Body of pancreas (tissue), 4 donors: ENCODE results near the gene ZNF789. TPM values are rescaled to one million over a fixed set of nuclear protein-coding genes. Genes with fewer than 3 reads are reported as not detected.

Experiments
- ATAC-seq: fragments of 150-250 bp; one replicate; pipeline ENCODE4 v1.9.1; 2016
- DNase-seq, 4 donors: peaks; one replicate each; pipeline ENCODE4 v3.0.0-alpha.2; 2019
- H3K27ac ChIP-seq, 4 donors: fragments of 200-600 bp; sonication (generic); 1 replicate in 3 of 4; 2 replicates in 1 of 4; pipeline versions ENCODE4 v1.5.1 to v1.6.1; 2016 to 2019; ENCODE audit warnings: mild to moderate bottlenecking in 1 of 4, mixed read lengths in 1 of 4, moderate library complexity in 1 of 4
- H3K27me3 ChIP-seq, 2 donors: fragments of 200-600 bp; sonication (generic); one replicate each; pipeline ENCODE4 v1.6.0; 2016; ENCODE audit warnings: mild to moderate bottlenecking in 1 of 2
- H3K36me3 ChIP-seq, 2 donors: fragments of 200-600 bp; sonication (generic); replicated peaks in 1 of 2; 2 replicates each; pipeline ENCODE4 v1.5.1; 2016; ENCODE audit warnings: low read depth in 2 of 2; ENCODE audit not compliant: insufficient read depth in 1 of 2
- H3K4me1 ChIP-seq: fragments of 200-600 bp; sonication (generic); one replicate; pipeline ENCODE4 v1.6.0; 2016
- H3K4me3 ChIP-seq, 2 donors: fragments of 200-600 bp; sonication (generic); 1 replicate in 1 of 2; 2 replicates in 1 of 2; pipeline ENCODE4 v1.5.1; 2016 to 2019
- H3K9me3 ChIP-seq, 3 donors: fragments of 200-600 bp; sonication (generic); 1 replicate in 2 of 3; 2 replicates in 1 of 3; pipeline ENCODE4 v1.5.1; 2016
- CTCF ChIP-seq, 7 experiments: fragments of 450-650 bp in 4 of 7; fragments of 200-600 bp in 3 of 7; sonication (generic) in 3 of 7; IDR thresholded peaks; one replicate each; pipeline ENCODE4 v1.5.1; 2016 to 2019; ENCODE audit warnings: antibody characterized with exemption in 7 of 7
- POLR2A ChIP-seq, 3 donors: fragments of 450-650 bp; IDR thresholded peaks; one replicate each; pipeline ENCODE4 v1.6.1; 2016; ENCODE audit warnings: antibody characterized with exemption in 3 of 3, mild to moderate bottlenecking in 2 of 3
- WGBS, 2 donors: methylation state at CpG; one replicate each; pipeline ENCODE4 v1.1.5; 2017; 5-methylcytosine and 5-hydroxymethylcytosine counted together
- intact Hi-C: fragments of 100-400 bp; cut with DNase I; formaldehyde crosslinking; loops from one replicate; pipeline ENCODE4 v1.15.1; 2023
- total RNA-seq, 2 donors: library from RNA; depleted of rRNA; stranded (reverse); fragments of >200 nt; gene quantifications; one replicate each; pipeline ENCODE4 v1.1.0, GENCODE V29; 2016

ZNF789 gene
- total RNA-seq, 2 donors from 2014 or later, result 5.4 to 22.7 TPM

- H3K36me3 ChIP-seq, result peaks cover 0 to 2% of the 10 kb centered on the region in 2 donors
- intact Hi-C loops, result no loop called here
- ATAC-seq (no peak), DNase-seq (no peak)
- H3K9me3 ChIP-seq, result no peaks in the 10 kb centered on the region
- no peaks in the 10 kb centered on the region for H3K27me3 ChIP-seq
- TF ChIP-seq POLR2A (IDR thresholded peaks at IDR 0.05) (no peak), CTCF (IDR thresholded peaks at IDR 0.05) (no peak)
- H3K4me1 ChIP-seq, result peaks cover 3% of the 10 kb centered on the region
- no peak overlapping the region for H3K27ac ChIP-seq
- 82 to 84% methylated on average over 15 of the region's 15 CpGs for WGBS, 2 donors
- H3K4me3 ChIP-seq, result no peak overlapping the region
Observed at GRCh38 chr7:99478464-99479440, 6.1 kb downstream of the ZNF789 start.

DNA sequence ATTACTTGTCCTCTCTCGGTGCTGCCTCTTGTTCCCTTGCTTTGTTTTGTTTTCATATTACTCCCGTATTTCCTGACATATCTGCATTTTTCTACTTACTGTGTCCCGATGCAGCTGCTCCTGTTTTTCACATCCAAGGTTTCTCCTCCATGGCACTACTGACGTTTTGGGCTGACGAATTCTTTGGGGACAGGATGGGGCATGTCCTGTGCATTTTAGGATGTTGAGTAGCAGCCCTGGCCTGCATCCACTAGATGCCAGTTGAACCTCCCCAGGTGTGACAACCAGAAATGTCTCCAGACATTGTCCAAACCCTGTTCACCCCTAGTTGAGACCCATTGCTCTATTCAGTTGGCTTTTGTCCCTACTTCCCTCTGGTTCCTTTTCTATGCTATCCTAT is 12.4 kb downstream of the ZNF789 start:
- ATAC-seq (no peak), DNase-seq (no peak)
- Histone ChIP-seq H3K27me3 (no peaks in the 10 kb centered on the region), H3K27ac (no peak overlapping the region), H3K4me1 (no peaks in the 10 kb centered on the region), H3K9me3 (no peaks in the 10 kb centered on the region), H3K4me3 (no peak overlapping the region), H3K36me3 (peaks cover 0 to 3% of the 10 kb centered on the region in 2 donors)
- WGBS, 2 donors, result 82 to 83% methylated on average over 5 of the region's 5 CpGs
- no peak for TF ChIP-seq CTCF (IDR thresholded peaks at IDR 0.05)
- intact Hi-C loops, result no loop called here

DNA sequence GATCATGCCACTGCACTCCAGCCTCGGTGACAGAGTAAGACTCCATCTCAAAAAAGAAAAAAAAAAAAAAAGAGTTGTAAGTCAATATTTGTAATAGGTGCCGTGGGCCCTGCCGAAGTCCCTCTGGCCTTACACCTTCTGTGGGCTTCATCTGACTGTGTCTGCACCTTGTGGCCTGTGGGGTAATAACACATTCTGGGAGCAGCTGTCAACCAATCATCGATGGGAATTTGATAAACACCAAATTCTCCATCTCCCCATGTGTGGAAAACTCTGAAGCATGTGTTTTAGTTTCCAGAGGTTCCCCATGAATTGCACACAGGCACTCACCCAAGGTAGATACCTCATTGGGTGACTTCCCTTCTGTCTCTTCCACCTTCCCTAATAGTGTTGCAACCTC is 16.5 kb downstream of the ZNF789 start:
- DNase-seq (no peak), ATAC-seq (no peak)
- WGBS, 2 donors, result 70 to 81% methylated on average over 4 of the region's 4 CpGs
- Histone ChIP-seq H3K4me1 (no peaks in the 10 kb centered on the region), H3K27me3 (no peaks in the 10 kb centered on the region), H3K4me3 (no peak overlapping the region), H3K9me3 (peaks cover 0 to 15% (median 5%) of the 10 kb centered on the region in 3 donors), H3K36me3 (peaks cover 10 to 15% of the 10 kb centered on the region in 2 donors), H3K27ac (no peak overlapping the region)
- intact Hi-C loops, result no loop called here
- no peak for TF ChIP-seq POLR2A (IDR thresholded peaks at IDR 0.05)
- no peak for TF ChIP-seq CTCF (IDR thresholded peaks at IDR 0.05)

- no peak for TF ChIP-seq POLR2A (IDR thresholded peaks at IDR 0.05)
- no peak for TF ChIP-seq CTCF (IDR thresholded peaks at IDR 0.05)
- Histone ChIP-seq H3K27me3 (no peaks in the 10 kb centered on the region), H3K36me3 (peaks cover 12 to 15% of the 10 kb centered on the region in 2 donors), H3K27ac (no peak overlapping the region), H3K9me3 (peaks cover 0 to 17% (median 5%) of the 10 kb centered on the region in 3 donors), H3K4me1 (no peaks in the 10 kb centered on the region), H3K4me3 (no peak overlapping the region)
- ATAC-seq (no peak), DNase-seq (no peak)
- intact Hi-C loops, result no loop called here
- 53 to 63% methylated on average over 2 to 3 of the region's 3 CpGs for WGBS, 2 donors
Observed at GRCh38 chr7:99490878-99491277, 18.2 kb downstream of the ZNF789 start.
